PC-3 (cell line): Measurements from ENCODE around the gene HAND1. TPM values are rescaled to one million over a fixed set of nuclear protein-coding genes. Genes with fewer than 3 reads are reported as not detected.

ENCODE experiments used
- ATAC-seq: fragments of 200-7000 bp; cut with Tn5 transposase; 2 replicates; pipeline ENCODE4 v1.9.1; 2020; ENCODE audit warnings: mild to moderate bottlenecking, moderate library complexity
- BruUV-seq: library from RNA; stranded (reverse); fragments of 400-500 nt; replicated peaks from 2 replicates; lab custom pipeline; 2021; lab: Mats Ljungman, UMichigan
- CTCF ChIA-PET: fragments of 300-600 bp; sonication (Branson Sonifier 250); formaldehyde crosslinking; loops from one replicate; lab custom pipeline; 2022; ENCODE audit warnings: antibody characterized with exemption; lab: Charles Lee
- POLR2A ChIA-PET: fragments of 300-600 bp; sonication (Branson Sonifier 250); formaldehyde crosslinking; loops from one replicate; lab custom pipeline; 2022; ENCODE audit warnings: antibody characterized with exemption; ENCODE audit not compliant: unreplicated experiment; lab: Charles Lee
- DNase-seq: peaks from one replicate; pipeline ENCODE4 v3.0.0-alpha.2; 2015
- H2AFZ ChIP-seq: fragments of 300-600 bp; sonication (generic); 2 replicates; pipeline ENCODE4 v1.6.0; 2016; ENCODE audit warnings: antibody characterized with exemption, low read length
- H3F3A ChIP-seq: fragments of 300-600 bp; sonication (generic); one replicate; pipeline ENCODE4 v1.6.0; 2017; ENCODE audit warnings: antibody characterized with exemption, low read length, control low read depth, mild to moderate bottlenecking; ENCODE audit not compliant: unreplicated experiment
- H3K27ac ChIP-seq: fragments of 300-600 bp; sonication (generic); 2 replicates; pipeline ENCODE4 v1.5.1; 2016; ENCODE audit warnings: mild to moderate bottlenecking, low read length
- H3K27me3 ChIP-seq: fragments of 300-600 bp; sonication (generic); 2 replicates; pipeline ENCODE4 v1.6.1; 2016; ENCODE audit warnings: low read length, mixed read lengths
- H3K36me3 ChIP-seq: fragments of 300-600 bp; sonication (generic); 2 replicates; pipeline ENCODE4 v1.6.1; 2016; ENCODE audit warnings: low read depth, mixed run types, low read length, mixed read lengths
- H3K4me1 ChIP-seq: fragments of 300-600 bp; sonication (generic); 2 replicates; pipeline ENCODE4 v1.5.1; 2016; ENCODE audit warnings: low read length; ENCODE audit not compliant: insufficient read depth
- H3K4me2 ChIP-seq: fragments of 300-600 bp; sonication (generic); 2 replicates; pipeline ENCODE4 v1.6.0; 2016; ENCODE audit warnings: low read length
- H3K4me3 ChIP-seq: fragments of 300-600 bp; sonication (generic); 2 replicates; pipeline ENCODE4 v1.5.1; 2016; ENCODE audit warnings: mild to moderate bottlenecking, low read length, mixed read lengths
- H3K79me2 ChIP-seq: fragments of 300-600 bp; sonication (generic); 2 replicates; pipeline ENCODE4 v1.6.1; 2017; ENCODE audit warnings: low read length, mixed read lengths
- H3K9ac ChIP-seq: fragments of 300-600 bp; sonication (generic); 2 replicates; pipeline ENCODE4 v1.6.0; 2016; ENCODE audit warnings: mild to moderate bottlenecking, low read length
- H3K9me2 ChIP-seq: fragments of 300-600 bp; sonication (generic); replicated peaks from 2 replicates; pipeline ENCODE4 v1.6.1; 2016; ENCODE audit warnings: mixed run types, low read length, mixed read lengths
- H3K9me3 ChIP-seq: fragments of 300-600 bp; sonication (generic); 2 replicates; pipeline ENCODE4 v1.6.1; 2016; ENCODE audit warnings: low read length, mixed read lengths
- H4K20me1 ChIP-seq: fragments of 300-600 bp; sonication (generic); 2 replicates; pipeline ENCODE4 v1.6.1; 2016; ENCODE audit warnings: low read length, mixed read lengths
- CTCF ChIP-seq: fragments of 300-600 bp; sonication (generic); conservative IDR thresholded peaks from 2 replicates; pipeline ENCODE4 v1.5.1; 2017; ENCODE audit warnings: antibody characterized with exemption, low read depth, mild to moderate bottlenecking, low read length
- EZH2 ChIP-seq: fragments of 300-600 bp; sonication (generic); IDR thresholded peaks from one replicate; pipeline ENCODE4 v1.6.1; 2017; ENCODE audit warnings: antibody characterized with exemption, mild to moderate bottlenecking, low read length; ENCODE audit not compliant: unreplicated experiment
- EZH2phosphoT487 ChIP-seq: fragments of 300-600 bp; sonication (generic); IDR thresholded peaks from 2 replicates; pipeline ENCODE4 v1.6.1; 2018; ENCODE audit warnings: mild to moderate bottlenecking, antibody characterized with exemption, low read length, borderline replicate concordance
- intact Hi-C: fragments of 100-400 bp; cut with micrococcal nuclease; formaldehyde crosslinking; loops from 2 replicates; pipeline ENCODE4 v1.9.0; 2023
- total RNA-seq: library from RNA; depleted of rRNA; stranded (reverse); fragments of >200 nt; gene quantifications from 2 replicates; pipeline ENCODE4 v1.2.3, GENCODE V29; 2014

The HAND1 gene
- total RNA-seq, 1 experiment from 2014 or later, result not detected

GRCh38 chr5:154479944-154480750, 2.1 kb upstream of the HAND1 start:
- BruUV-seq, result no TSS peak
- H3K27me3 ChIP-seq, result peaks cover 89% of the 10 kb centered on the region
- H3K4me2 ChIP-seq, result no peak overlapping the region
- intact Hi-C loops, result no loop called here
- no peak for ATAC-seq
- no peaks in the 10 kb centered on the region for H3K4me1 ChIP-seq
- H3K9ac ChIP-seq, result no peak overlapping the region
- H3K79me2 ChIP-seq, result no peaks in the 10 kb centered on the region
- no peak overlapping the region for H3K27ac ChIP-seq
- no peaks in the 10 kb centered on the region for H3K9me2 ChIP-seq
- ChIA-PET POLR2A (no interaction called here), CTCF (no interaction called here)
- no peaks in the 10 kb centered on the region for H3F3A ChIP-seq
- no peak for DNase-seq
- no peak overlapping the region for H2AFZ ChIP-seq
- no peak overlapping the region for H3K4me3 ChIP-seq
- H4K20me1 ChIP-seq, result no peaks in the 10 kb centered on the region
- TF ChIP-seq CTCF (no peak), EZH2phosphoT487 (no peak), EZH2 (no peak)
- H3K9me3 ChIP-seq, result no peaks in the 10 kb centered on the region
- no peaks in the 10 kb centered on the region for H3K36me3 ChIP-seq

GRCh38 chr5:154479160-154479943, 1.3 kb upstream of the HAND1 start:
- no peak overlapping the region for H3K27ac ChIP-seq
- ATAC-seq, result no peak
- no peak for TF ChIP-seq EZH2phosphoT487
- no peak for TF ChIP-seq EZH2
- TF ChIP-seq CTCF, result no peak
- no peaks in the 10 kb centered on the region for H3K9me3 ChIP-seq
- peaks cover 89% of the 10 kb centered on the region for H3K27me3 ChIP-seq
- H3K36me3 ChIP-seq, result no peaks in the 10 kb centered on the region
- no peaks in the 10 kb centered on the region for H3K9me2 ChIP-seq
- no peaks in the 10 kb centered on the region for H3K4me1 ChIP-seq
- H2AFZ ChIP-seq, result no peak overlapping the region
- H3K4me2 ChIP-seq, result no peak overlapping the region
- CTCF ChIA-PET, result no interaction called here
- BruUV-seq, result no TSS peak
- H3K9ac ChIP-seq, result no peak overlapping the region
- intact Hi-C loops, result no loop called here
- DNase-seq, result no peak
- POLR2A ChIA-PET, result no interaction called here
- H3K79me2 ChIP-seq, result no peaks in the 10 kb centered on the region
- H3F3A ChIP-seq, result no peaks in the 10 kb centered on the region
- no peak overlapping the region for H3K4me3 ChIP-seq
- no peaks in the 10 kb centered on the region for H4K20me1 ChIP-seq
